ENCODE measurements around the gene BUB1.

BUB1 gene

DNA sequence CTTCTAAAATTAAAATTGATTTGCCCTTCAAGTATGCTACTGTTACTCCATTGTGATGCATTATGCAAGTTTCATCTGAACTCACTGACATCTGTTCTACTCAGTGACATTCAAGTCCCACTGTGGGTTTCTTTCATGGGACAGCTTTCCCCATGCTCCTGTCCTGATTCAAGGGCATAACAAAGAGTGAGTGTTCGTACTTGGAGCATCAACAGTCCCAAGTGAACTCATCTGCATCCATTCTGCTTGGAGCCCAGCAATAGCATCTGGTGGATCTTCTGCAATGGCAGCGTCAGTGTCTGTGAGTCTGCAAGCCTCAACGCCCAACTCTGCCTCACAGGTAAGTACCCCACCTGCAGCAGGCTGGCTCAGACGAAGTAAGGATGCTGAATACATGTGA, 27.5 kb downstream of the BUB1 start:
- Mint-ChIP-seq H3K4me3 (no peak overlapping the region), H3K4me1 (no peaks in the 10 kb centered on the region), H3K9me3 (no peaks in the 10 kb centered on the region), H3K27me3 (ENCODE audit: low read depth, poor library complexity) (no peaks in the 10 kb centered on the region), H3K36me3 (ENCODE audit: low read depth) (peaks cover 70% of the 10 kb centered on the region), H3K27ac (no peak overlapping the region)
- DNase-seq = no peak
- no peak for TF ChIP-seq CTCF (IDR thresholded peaks at IDR 0.05)

DNA sequence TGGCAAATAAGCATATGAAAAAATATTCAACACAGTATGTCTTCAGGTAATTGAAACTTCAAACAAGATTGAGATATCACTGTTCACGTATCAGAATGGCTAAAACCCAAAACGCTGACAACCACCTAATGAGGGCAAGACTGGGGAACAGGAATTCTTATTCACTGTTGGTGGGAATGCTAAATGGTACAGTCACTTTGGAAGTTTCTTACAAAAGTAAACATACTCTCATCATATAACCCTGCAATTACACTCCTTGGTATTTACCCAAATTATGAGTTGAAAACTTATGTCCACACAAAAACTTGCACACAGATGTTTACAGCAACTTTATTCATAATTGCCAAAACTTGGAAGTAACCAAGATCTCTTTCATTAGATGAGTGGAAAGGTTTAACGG, 30.1 kb downstream of the BUB1 start:
- DNase-seq = no peak
- no peak overlapping the region for H3K4me3 Mint-ChIP-seq
- TF ChIP-seq CTCF (IDR thresholded peaks at IDR 0.05) = no peak
- peaks cover 76% of the 10 kb centered on the region for H3K36me3 Mint-ChIP-seq (ENCODE audit: low read depth)
- no peaks in the 10 kb centered on the region for H3K27me3 Mint-ChIP-seq (ENCODE audit: low read depth, poor library complexity)
- H3K4me1 Mint-ChIP-seq = no peaks in the 10 kb centered on the region
- no peaks in the 10 kb centered on the region for H3K9me3 Mint-ChIP-seq
- no peak overlapping the region for H3K27ac Mint-ChIP-seq

GRCh38 chr2:110645616-110646015, 32.2 kb downstream of the BUB1 start:
- TF ChIP-seq CTCF (IDR thresholded peaks at IDR 0.05) = no peak
- no peak overlapping the region for H3K27ac Mint-ChIP-seq
- H3K4me3 Mint-ChIP-seq = no peak overlapping the region
- DNase-seq = no peak
- H3K27me3 Mint-ChIP-seq (ENCODE audit: low read depth, poor library complexity) = no peaks in the 10 kb centered on the region
- peaks cover 88% of the 10 kb centered on the region for H3K36me3 Mint-ChIP-seq (ENCODE audit: low read depth)
- H3K9me3 Mint-ChIP-seq = no peaks in the 10 kb centered on the region
- H3K4me1 Mint-ChIP-seq = no peaks in the 10 kb centered on the region

- no peaks in the 10 kb centered on the region for H3K4me1 Mint-ChIP-seq
- no peak for DNase-seq
- H3K9me3 Mint-ChIP-seq = no peaks in the 10 kb centered on the region
- H3K27me3 Mint-ChIP-seq (ENCODE audit: low read depth, poor library complexity) = no peaks in the 10 kb centered on the region
- H3K36me3 Mint-ChIP-seq (ENCODE audit: low read depth) = peaks cover 90% of the 10 kb centered on the region
- no peak for TF ChIP-seq CTCF (IDR thresholded peaks at IDR 0.05)
- no peak overlapping the region for H3K27ac Mint-ChIP-seq
- no peak overlapping the region for H3K4me3 Mint-ChIP-seq
These were observed 33.5 kb downstream of the BUB1 start for GRCh38 chr2:110644357-110644756.

DNA sequence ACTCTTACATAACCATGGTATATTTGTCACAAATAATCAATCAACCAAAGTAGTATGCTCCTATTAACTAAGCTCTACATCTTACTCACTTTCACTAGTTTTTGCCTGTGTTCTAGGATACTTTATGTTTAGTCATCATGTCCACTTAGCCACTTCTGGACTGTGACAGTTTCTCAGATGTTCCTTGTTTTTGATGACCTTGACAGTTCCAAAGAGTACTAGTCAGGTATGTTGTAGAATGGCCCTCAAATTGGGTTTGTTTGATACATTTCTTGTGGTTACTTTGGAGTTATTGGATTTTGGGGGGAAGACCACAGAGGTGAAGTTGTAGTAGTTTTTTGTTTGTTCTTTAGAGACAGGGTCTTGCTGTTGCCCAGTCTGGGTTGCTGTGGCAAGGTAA, 35.5 kb downstream of the BUB1 start:
- DNase-seq = no peak
- peaks cover 97% of the 10 kb centered on the region for H3K36me3 Mint-ChIP-seq (ENCODE audit: low read depth)
- H3K4me3 Mint-ChIP-seq = no peak overlapping the region
- no peaks in the 10 kb centered on the region for H3K4me1 Mint-ChIP-seq
- no peak overlapping the region for H3K27ac Mint-ChIP-seq
- TF ChIP-seq CTCF (IDR thresholded peaks at IDR 0.05) = no peak
- H3K9me3 Mint-ChIP-seq = no peaks in the 10 kb centered on the region
- no peaks in the 10 kb centered on the region for H3K27me3 Mint-ChIP-seq (ENCODE audit: low read depth, poor library complexity)

DNA sequence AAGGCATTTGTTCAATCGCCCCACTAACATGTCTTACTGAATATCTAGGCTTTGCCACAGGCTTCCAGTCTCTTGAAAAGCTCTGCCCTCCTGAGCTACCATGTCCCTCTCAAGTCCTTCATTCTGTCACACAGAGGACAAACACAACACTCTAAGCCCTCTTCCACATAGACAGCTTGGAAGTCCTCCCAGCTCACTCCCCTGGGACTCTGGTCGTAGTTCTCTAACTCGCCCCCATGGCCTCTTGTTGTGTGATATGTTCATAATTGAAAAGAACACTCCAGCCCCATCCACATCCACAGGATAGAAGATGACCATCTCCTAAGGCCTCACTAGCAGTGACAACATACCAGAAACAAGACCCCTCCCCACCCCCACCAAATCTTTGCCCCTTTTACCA, 37.9 kb downstream of the BUB1 start:
- H3K27ac Mint-ChIP-seq = no peak overlapping the region
- no peaks in the 10 kb centered on the region for H3K9me3 Mint-ChIP-seq
- no peak overlapping the region for H3K4me3 Mint-ChIP-seq
- no peak for TF ChIP-seq CTCF (IDR thresholded peaks at IDR 0.05)
- no peaks in the 10 kb centered on the region for H3K4me1 Mint-ChIP-seq
- no peak for DNase-seq
- H3K36me3 Mint-ChIP-seq (ENCODE audit: low read depth) = peaks cover 89% of the 10 kb centered on the region
- H3K27me3 Mint-ChIP-seq (ENCODE audit: low read depth, poor library complexity) = peaks cover 2% of the 10 kb centered on the region
